Measurements from ENCODE around the gene LYVE1. TPM values are rescaled to one million over a fixed set of nuclear protein-coding genes. Genes with fewer than 3 reads are reported as not detected.

LYVE1 gene
- total and polyA plus RNA-seq, 9 donors = 19.0 to 159 (median 34.5) TPM

GRCh38 chr11:10561043-10561818 lies 7.2 kb downstream of the LYVE1 start:
- Histone ChIP-seq H3K27ac (no peak overlapping the region), H3K36me3 (no peaks in the 10 kb centered on the region), H3K27me3 (no peaks in the 10 kb centered on the region), H3K9me3 (no peaks in the 10 kb centered on the region), H3K4me1 (ENCODE audit: insufficient read depth) (no peaks in the 10 kb centered on the region), H3K4me3 (no peak overlapping the region)
- 81 to 85% (median 84%) methylated on average over 3 of the region's 3 CpGs for WGBS, 3 donors
- DNase-seq = no peak
- TF ChIP-seq EP300 (IDR thresholded peaks at IDR 0.05) (no peak), POLR2A (IDR thresholded peaks at IDR 0.05) (no peak), CTCF (IDR thresholded peaks at IDR 0.05) (no peak)
- intact Hi-C loops (cut with DNase I) = loop anchor here in 1 of 4 donors (10.0 kb wide), 1 partner anchor 174 kb away; no protein-coding TSS in a partner anchor

- intact Hi-C loops (cut with DNase I) = no loop called here
- no peak overlapping the region for H3K4me3 ChIP-seq
- H3K9me3 ChIP-seq = no peaks in the 10 kb centered on the region
- WGBS, 3 donors = 47 to 67% (median 52%) methylated on average over 3 of the region's 3 CpGs
- no peaks in the 10 kb centered on the region for H3K36me3 ChIP-seq
- H3K27me3 ChIP-seq = no peaks in the 10 kb centered on the region
- no peak overlapping the region for H3K27ac ChIP-seq
- H3K4me1 ChIP-seq (ENCODE audit: insufficient read depth) = no peaks in the 10 kb centered on the region
- TF ChIP-seq CTCF (IDR thresholded peaks at IDR 0.05) = no peak
- TF ChIP-seq POLR2A (IDR thresholded peaks at IDR 0.05) = no peak
- TF ChIP-seq EP300 (IDR thresholded peaks at IDR 0.05) = no peak
- DNase-seq = no peak
Measured at GRCh38 chr11:10558288-10558687, 10.2 kb downstream of the LYVE1 start.

GRCh38 chr11:10556590-10556989 lies 11.9 kb downstream of the LYVE1 start:
- no peaks in the 10 kb centered on the region for H3K27me3 ChIP-seq
- 76 to 91% (median 81%) methylated on average over 1 of the region's 1 CpG for WGBS, 3 donors
- no peak for TF ChIP-seq EP300 (IDR thresholded peaks at IDR 0.05)
- no peak overlapping the region for H3K27ac ChIP-seq
- intact Hi-C loops (cut with DNase I) = no loop called here
- no peak for DNase-seq
- no peak overlapping the region for H3K4me3 ChIP-seq
- no peaks in the 10 kb centered on the region for H3K4me1 ChIP-seq (ENCODE audit: insufficient read depth)
- no peaks in the 10 kb centered on the region for H3K9me3 ChIP-seq
- H3K36me3 ChIP-seq = no peaks in the 10 kb centered on the region

GRCh38 chr11:10551845-10552352 lies 16.6 kb downstream of the LYVE1 start:
- intact Hi-C loops (cut with DNase I) = no loop called here
- no peaks in the 10 kb centered on the region for H3K4me1 ChIP-seq (ENCODE audit: insufficient read depth)
- WGBS, 3 donors = 96 to 98% (median 96%) methylated on average over 3 of the region's 3 CpGs
- no peak overlapping the region for H3K27ac ChIP-seq
- H3K9me3 ChIP-seq = no peaks in the 10 kb centered on the region
- TF ChIP-seq CTCF (IDR thresholded peaks at IDR 0.05) (no peak), POLR2A (IDR thresholded peaks at IDR 0.05) (no peak), EP300 (IDR thresholded peaks at IDR 0.05) (no peak)
- no peaks in the 10 kb centered on the region for H3K27me3 ChIP-seq
- no peak overlapping the region for H3K4me3 ChIP-seq
- DNase-seq = no peak
- H3K36me3 ChIP-seq = no peaks in the 10 kb centered on the region

GRCh38 chr11:10551290-10551592 lies 17.2 kb downstream of the LYVE1 start:
- TF ChIP-seq EP300 (IDR thresholded peaks at IDR 0.05) (no peak), CTCF (IDR thresholded peaks at IDR 0.05) (no peak), POLR2A (IDR thresholded peaks at IDR 0.05) (no peak)
- H3K4me1 ChIP-seq (ENCODE audit: insufficient read depth) = no peaks in the 10 kb centered on the region
- H3K9me3 ChIP-seq = no peaks in the 10 kb centered on the region
- no peak for DNase-seq
- intact Hi-C loops (cut with DNase I) = no loop called here
- no peak overlapping the region for H3K4me3 ChIP-seq
- H3K27ac ChIP-seq = no peak overlapping the region
- no peaks in the 10 kb centered on the region for H3K36me3 ChIP-seq
- 83 to 93% (median 93%) methylated on average over 4 of the region's 4 CpGs for WGBS, 3 donors
- H3K27me3 ChIP-seq = no peaks in the 10 kb centered on the region
